AG04450 (cell line): ENCODE measurements around the gene MPHOSPH9. TPM values are rescaled to one million over a fixed set of nuclear protein-coding genes. Genes with fewer than 3 reads are reported as not detected.

Experiments used
- CTCF ChIA-PET: fragments of 300-600, 350-600 bp; formaldehyde crosslinking; extraction: SDS; loops from one replicate; lab custom pipeline; 2022; ENCODE audit warnings: antibody characterized with exemption, inconsistent platforms; lab: Charles Lee
- POLR2A ChIA-PET: fragments of 350-600 bp; formaldehyde crosslinking; extraction: SDS; loops from one replicate; lab custom pipeline; 2021; ENCODE audit warnings: antibody characterized with exemption, inconsistent platforms; lab: Yijun Ruan, JAX
- DNase-seq: peaks from one replicate; pipeline ENCODE4 v3.0.0-alpha.2; 2011; ENCODE audit warnings: low read depth, low spot score
- H3K27ac ChIP-seq: one replicate; pipeline ENCODE4 v1.5.1; 2012; ENCODE audit warnings: low read depth, low read length, control low read depth
- H3K27me3 ChIP-seq: one replicate; pipeline ENCODE4 v1.6.0; 2012; ENCODE audit warnings: low read length; ENCODE audit not compliant: control insufficient read depth, insufficient read depth
- H3K4me3 ChIP-seq: 2 replicates; pipeline ENCODE4 v1.5.1; 2011; ENCODE audit warnings: mild to moderate bottlenecking, low read depth, low read length, control low read depth
- H3K9me3 ChIP-seq: 2 replicates; pipeline ENCODE4 v1.5.1; 2012; ENCODE audit warnings: low read length; ENCODE audit not compliant: control insufficient read depth, insufficient read depth
- polyA plus RNA-seq: library from polyadenylated mRNA; depleted of rRNA; stranded (reverse); fragments of >200 nt; gene quantifications from 2 replicates; pipeline ENCODE4 v1.2.3, GENCODE V29; 2011; rRNA removed
- small RNA-seq: library from RNA; depleted of rRNA; stranded (forward); fragments of <200 nt; gene quantifications from one replicate; pipeline ENCODE3, GENCODE V24; 2012; ENCODE audit warnings: low read depth; ENCODE audit not compliant: insufficient read length
- TF ChIP-seq, protein P1 (sequence below): IDR thresholded peaks from 2 replicates; pipeline ENCODE4 v1.5.1; 2011; ENCODE audit warnings: low read depth, low read length, control low read depth, inconsistent platforms

The MPHOSPH9 gene
- polyA plus RNA-seq, 1 experiment: 20.3 TPM

DNA sequence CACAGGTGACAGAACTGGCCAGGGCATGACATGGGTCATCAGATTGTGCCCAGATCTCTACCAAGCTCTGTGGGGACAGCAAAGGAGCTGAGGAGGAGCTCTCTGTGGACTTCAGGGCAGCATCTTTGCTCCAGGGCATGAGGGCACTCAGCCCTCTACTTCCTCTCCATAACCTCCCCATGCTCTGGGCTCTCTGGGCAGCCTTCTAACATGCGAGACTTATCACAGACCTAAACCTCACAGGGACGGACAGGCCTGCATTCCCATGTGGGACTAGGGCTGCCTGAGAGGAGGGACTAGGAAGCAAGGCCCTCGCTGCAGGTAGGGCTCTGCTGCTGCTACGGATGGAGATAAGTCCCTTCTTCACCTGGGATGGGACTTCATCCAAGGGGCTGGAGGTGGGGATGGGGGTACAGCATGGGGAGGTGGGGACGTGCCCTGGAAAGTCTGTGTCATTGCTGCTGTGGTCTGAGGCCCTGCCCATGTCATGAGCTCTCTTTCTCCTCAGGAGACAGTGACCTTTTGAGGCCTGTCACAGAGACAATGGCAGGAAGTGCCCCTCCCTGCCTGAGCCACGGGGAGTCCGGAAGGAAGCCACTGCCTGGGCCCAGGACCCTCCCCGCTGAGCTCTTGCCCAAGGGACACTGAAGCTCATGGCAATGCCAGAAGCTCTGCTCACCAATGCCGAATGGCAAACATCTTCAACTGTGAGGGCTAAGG lies 126.1 kb downstream of the MPHOSPH9 start:
- TF ChIP-seq, protein P1, sequence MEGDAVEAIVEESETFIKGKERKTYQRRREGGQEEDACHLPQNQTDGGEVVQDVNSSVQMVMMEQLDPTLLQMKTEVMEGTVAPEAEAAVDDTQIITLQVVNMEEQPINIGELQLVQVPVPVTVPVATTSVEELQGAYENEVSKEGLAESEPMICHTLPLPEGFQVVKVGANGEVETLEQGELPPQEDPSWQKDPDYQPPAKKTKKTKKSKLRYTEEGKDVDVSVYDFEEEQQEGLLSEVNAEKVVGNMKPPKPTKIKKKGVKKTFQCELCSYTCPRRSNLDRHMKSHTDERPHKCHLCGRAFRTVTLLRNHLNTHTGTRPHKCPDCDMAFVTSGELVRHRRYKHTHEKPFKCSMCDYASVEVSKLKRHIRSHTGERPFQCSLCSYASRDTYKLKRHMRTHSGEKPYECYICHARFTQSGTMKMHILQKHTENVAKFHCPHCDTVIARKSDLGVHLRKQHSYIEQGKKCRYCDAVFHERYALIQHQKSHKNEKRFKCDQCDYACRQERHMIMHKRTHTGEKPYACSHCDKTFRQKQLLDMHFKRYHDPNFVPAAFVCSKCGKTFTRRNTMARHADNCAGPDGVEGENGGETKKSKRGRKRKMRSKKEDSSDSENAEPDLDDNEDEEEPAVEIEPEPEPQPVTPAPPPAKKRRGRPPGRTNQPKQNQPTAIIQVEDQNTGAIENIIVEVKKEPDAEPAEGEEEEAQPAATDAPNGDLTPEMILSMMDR: no peak
- Histone ChIP-seq H3K9me3 (no peaks in the 10 kb centered on the region; the same call in 1 of the 2 replicates), H3K4me3 (no peak overlapping the region), H3K27ac (no peak overlapping the region), H3K27me3 (no peaks in the 10 kb centered on the region)
- no peak for DNase-seq
- ChIA-PET POLR2A (no interaction called here), CTCF (no interaction called here)

DNA sequence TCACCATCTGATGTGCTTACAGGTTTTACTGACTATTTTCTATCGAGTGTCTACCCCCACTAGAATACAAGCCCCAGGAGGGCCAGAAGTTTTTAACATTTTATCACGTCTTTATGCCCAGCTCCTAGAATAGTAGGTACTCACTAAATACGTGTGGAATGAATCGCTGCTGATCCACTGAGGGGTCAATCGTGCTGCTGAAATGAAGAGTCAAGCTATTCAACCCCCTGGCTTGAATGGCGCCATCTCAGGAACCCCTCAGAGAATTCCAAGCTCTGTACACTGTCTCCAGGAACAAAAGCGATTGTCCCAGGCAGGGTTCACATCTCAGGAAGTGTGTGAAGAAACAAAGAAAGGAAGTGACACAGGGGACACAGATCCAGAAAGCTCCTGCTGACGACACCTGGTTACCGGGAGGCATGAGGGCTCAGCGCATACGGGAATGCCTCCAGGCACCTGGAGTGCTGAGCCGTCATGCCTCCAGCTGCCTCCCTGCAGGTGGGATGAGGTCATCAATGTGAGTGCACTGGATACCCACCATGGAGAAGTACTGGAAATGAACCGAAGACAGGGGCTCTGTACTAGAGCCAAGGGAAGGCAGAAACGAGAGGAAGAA lies 127.6 kb downstream of the MPHOSPH9 start:
- TF ChIP-seq, protein P1: no peak
- ChIA-PET POLR2A (no interaction called here), CTCF (no interaction called here)
- Histone ChIP-seq H3K4me3 (no peak overlapping the region), H3K27ac (no peak overlapping the region), H3K9me3 (no peaks in the 10 kb centered on the region), H3K27me3 (no peaks in the 10 kb centered on the region)
- no peak for DNase-seq

DNA sequence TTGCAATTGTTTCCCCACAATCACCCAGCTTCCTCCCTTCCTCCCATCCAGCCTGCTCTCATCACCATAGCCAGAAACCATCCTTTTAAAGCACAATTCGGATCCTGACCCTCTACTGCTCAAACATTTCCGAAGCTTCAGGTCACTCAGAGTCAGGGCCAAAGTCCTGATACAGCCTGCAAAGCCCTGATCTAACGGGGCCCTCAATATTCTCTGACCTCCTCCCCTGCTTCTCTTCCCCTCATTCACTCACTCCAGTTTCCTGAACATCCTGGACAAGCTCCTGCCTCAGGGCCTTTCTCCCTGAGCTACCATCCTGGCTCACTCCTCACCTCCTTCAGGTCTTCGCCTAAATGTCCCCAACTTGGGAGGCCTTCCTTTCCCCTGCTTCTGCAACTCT lies 128.1 kb downstream of the MPHOSPH9 start:
- Histone ChIP-seq H3K27me3 (no peaks in the 10 kb centered on the region), H3K27ac (no peak overlapping the region), H3K9me3 (no peaks in the 10 kb centered on the region), H3K4me3 (no peak overlapping the region)
- TF ChIP-seq, protein P1: no peak
- DNase-seq: no peak
- ChIA-PET POLR2A (no interaction called here), CTCF (no interaction called here)

Small RNAs within 50 kb of the gene (small RNA-seq; reads per million reads assigned to genes)
- gene RNA5SP375: not detected

Other genes with a start within 250 kb of the MPHOSPH9 start
- gene PITPNM2, start 82.1 kb downstream of the MPHOSPH9 start, polyA plus RNA-seq: 1.3 and 2.2 TPM in 2 replicates
- gene MTRFR, start 295 bp upstream of the MPHOSPH9 start, polyA plus RNA-seq: 9.4 TPM in 2 replicates
- 469 and 650 TPM in 2 replicates for gene CDK2AP1, start 38.7 kb upstream of the MPHOSPH9 start, polyA plus RNA-seq
- 12.6 and 16.0 TPM in 2 replicates for gene SBNO1, start 131.7 kb upstream of the MPHOSPH9 start, polyA plus RNA-seq
- 26.5 and 30.6 TPM in 2 replicates for gene KMT5A, start 151.0 kb upstream of the MPHOSPH9 start, polyA plus RNA-seq
- 2.9 and 3.3 TPM in 2 replicates for gene RILPL2, start 203.5 kb upstream of the MPHOSPH9 start, polyA plus RNA-seq
- gene SNRNP35, start 225.0 kb upstream of the MPHOSPH9 start, polyA plus RNA-seq: 12.1 and 13.0 TPM in 2 replicates